Measurements from ENCODE around the gene BANK1. TPM values are rescaled to one million over a fixed set of nuclear protein-coding genes. Genes with fewer than 3 reads are reported as not detected.

The BANK1 gene
- total RNA-seq, 2 donors from 2014 or later, result 0.53 to 0.57 TPM

- Mint-ChIP-seq H3K27ac (no peak overlapping the region), H3K36me3 (ENCODE audit: low read depth) (no peaks in the 10 kb centered on the region), H3K9me3 (peaks cover 6% of the 10 kb centered on the region), H3K27me3 (ENCODE audit: insufficient read depth) (no peaks in the 10 kb centered on the region), H3K4me3 (no peak overlapping the region), H3K4me1 (peaks cover 15% of the 10 kb centered on the region)
- H3K36me3 ChIP-seq (ENCODE audit: control insufficient read depth, insufficient read depth, low read length), result no peaks in the 10 kb centered on the region
- H3K9ac ChIP-seq (ENCODE audit: extremely low read depth, low read length, poor library complexity, severe bottlenecking), result no peak overlapping the region
- peaks cover 14% of the 10 kb centered on the region for H3K9me3 ChIP-seq (ENCODE audit: control insufficient read depth, low read length)
- no peaks in the 10 kb centered on the region for H3K27me3 ChIP-seq (ENCODE audit: control insufficient read depth, insufficient read depth, low read length, poor library complexity, severe bottlenecking)
- no peak overlapping the region for H3K27ac ChIP-seq (ENCODE audit: low read depth, low read length)
- DNase-seq, result no peak
- peak overlapping the region; percentile 36 for H3K4me3 ChIP-seq (ENCODE audit: low read length)
- WGBS, 2 experiments (ENCODE audit: insufficient coverage in 1 of 2, insufficient read length in 1 of 2), result 100% methylated on average over 1 of the region's 1 CpG; no CpG with 5 or more reads in 1 of the 2 experiments
- H3K4me1 ChIP-seq (ENCODE audit: control insufficient read depth, insufficient read depth, low read length), result no peaks in the 10 kb centered on the region
- TF ChIP-seq CTCF (conservative IDR thresholded peaks at IDR 0.05), result no peak
Observed at GRCh38 chr4:101785486-101785885, 5.0 kb upstream of the BANK1 start.

GRCh38 chr4:101787701-101788316 lies 2.7 kb upstream of the BANK1 start:
- peaks cover 14% of the 10 kb centered on the region for H3K9me3 ChIP-seq (ENCODE audit: control insufficient read depth, low read length)
- Mint-ChIP-seq H3K27me3 (ENCODE audit: insufficient read depth) (peaks cover 9% of the 10 kb centered on the region), H3K4me3 (no peak overlapping the region), H3K4me1 (peaks cover 15% of the 10 kb centered on the region), H3K36me3 (ENCODE audit: low read depth) (no peaks in the 10 kb centered on the region), H3K27ac (no peak overlapping the region), H3K9me3 (peaks cover 6% of the 10 kb centered on the region)
- no peak overlapping the region for H3K9ac ChIP-seq (ENCODE audit: extremely low read depth, low read length, poor library complexity, severe bottlenecking)
- H3K36me3 ChIP-seq (ENCODE audit: control insufficient read depth, insufficient read depth, low read length), result no peaks in the 10 kb centered on the region
- H3K4me3 ChIP-seq (ENCODE audit: low read length), result no peak overlapping the region
- H3K27ac ChIP-seq (ENCODE audit: low read depth, low read length), result peak overlapping the region; percentile 67
- 61 to 84% methylated on average over 2 to 3 of the region's 4 CpGs for WGBS, 2 experiments (ENCODE audit: insufficient coverage in 1 of 2, insufficient read length in 1 of 2)
- H3K4me1 ChIP-seq (ENCODE audit: control insufficient read depth, insufficient read depth, low read length), result no peaks in the 10 kb centered on the region
- H3K27me3 ChIP-seq (ENCODE audit: control insufficient read depth, insufficient read depth, low read length, poor library complexity, severe bottlenecking), result peaks cover 8% of the 10 kb centered on the region
- no peak for TF ChIP-seq CTCF (conservative IDR thresholded peaks at IDR 0.05)
- DNase-seq, result no peak

- Mint-ChIP-seq H3K9me3 (peaks cover 6% of the 10 kb centered on the region), H3K4me1 (peaks cover 4% of the 10 kb centered on the region), H3K27ac (peak overlapping the region; percentile 84), H3K36me3 (ENCODE audit: low read depth) (no peaks in the 10 kb centered on the region), H3K4me3 (peak overlapping the region; percentile 65), H3K27me3 (ENCODE audit: insufficient read depth) (peaks cover 9% of the 10 kb centered on the region)
- WGBS, 2 experiments (ENCODE audit: insufficient coverage in 1 of 2, insufficient read length in 1 of 2), result 65 to 74% methylated on average over 10 to 12 of the region's 12 CpGs
- no peak overlapping the region for H3K27ac ChIP-seq (ENCODE audit: low read depth, low read length)
- no peak overlapping the region for H3K4me3 ChIP-seq (ENCODE audit: low read length)
- H3K36me3 ChIP-seq (ENCODE audit: control insufficient read depth, insufficient read depth, low read length), result no peaks in the 10 kb centered on the region
- peaks cover 8% of the 10 kb centered on the region for H3K27me3 ChIP-seq (ENCODE audit: control insufficient read depth, insufficient read depth, low read length, poor library complexity, severe bottlenecking)
- DNase-seq, result no peak
- H3K9me3 ChIP-seq (ENCODE audit: control insufficient read depth, low read length), result peaks cover 14% of the 10 kb centered on the region
- no peaks in the 10 kb centered on the region for H3K4me1 ChIP-seq (ENCODE audit: control insufficient read depth, insufficient read depth, low read length)
- H3K9ac ChIP-seq (ENCODE audit: extremely low read depth, low read length, poor library complexity, severe bottlenecking), result no peak overlapping the region
- no peak for TF ChIP-seq CTCF (conservative IDR thresholded peaks at IDR 0.05)
Observed at GRCh38 chr4:101791182-101791558, 640 bp downstream of the BANK1 start.

Measured in endodermal cell (in vitro differentiated cells).